ENCODE data around the gene CARMIL1.
A peak's percentile ranks its signal among the peaks of the same experiment; 100 is the strongest.
"Not testable (repeated sequence)": the region's sequence is repeated elsewhere in the genome, so short reads cannot be mapped to it uniquely, and the experiment has no call there.

Gene CARMIL1

GRCh38 chr6:25537349-25538018 lies 258.3 kb downstream of the CARMIL1 start:
- DNase-seq: no peak

- DNase-seq: no peak
Measured at GRCh38 chr6:25541228-25541627, 262.1 kb downstream of the CARMIL1 start.

- no peak for DNase-seq
Measured at GRCh38 chr6:25542984-25543910, 264.1 kb downstream of the CARMIL1 start.

- DNase-seq: no peak
Measured at GRCh38 chr6:25544833-25545232, 265.7 kb downstream of the CARMIL1 start.

GRCh38 chr6:25547797-25548196 lies 268.6 kb downstream of the CARMIL1 start:
- DNase-seq: no peak

- no peak for DNase-seq
Measured at GRCh38 chr6:25548451-25548850, 269.3 kb downstream of the CARMIL1 start.

GRCh38 chr6:25550631-25551030 lies 271.5 kb downstream of the CARMIL1 start:
- no peak for DNase-seq

GRCh38 chr6:25553502-25553901 lies 274.3 kb downstream of the CARMIL1 start:
- no peak for DNase-seq

- DNase-seq: no peak
Measured at GRCh38 chr6:25555188-25555587, 276.0 kb downstream of the CARMIL1 start.

GRCh38 chr6:25556516-25556915 lies 277.3 kb downstream of the CARMIL1 start:
- DNase-seq: peak; percentile 63

- DNase-seq: no peak
Measured at GRCh38 chr6:25558155-25558817, 279.1 kb downstream of the CARMIL1 start.

- no peak for DNase-seq
Measured at GRCh38 chr6:25560865-25561264, 281.7 kb downstream of the CARMIL1 start.

GRCh38 chr6:25564943-25565342 lies 285.8 kb downstream of the CARMIL1 start:
- no peak for DNase-seq

- DNase-seq: no peak
Measured at GRCh38 chr6:25570578-25570977, 291.4 kb downstream of the CARMIL1 start.

- no peak for DNase-seq
Measured at GRCh38 chr6:25576919-25577318, 297.7 kb downstream of the CARMIL1 start.

- no peak for DNase-seq
Measured at GRCh38 chr6:25578538-25578937, 299.4 kb downstream of the CARMIL1 start.

GRCh38 chr6:25579391-25579883 lies 300.3 kb downstream of the CARMIL1 start:
- no peak for DNase-seq

GRCh38 chr6:25579902-25580495 lies 300.8 kb downstream of the CARMIL1 start:
- DNase-seq: peak; percentile 7

GRCh38 chr6:25582101-25582500 lies 302.9 kb downstream of the CARMIL1 start:
- no peak for DNase-seq

- no peak for DNase-seq
Measured at GRCh38 chr6:25583099-25583498, 303.9 kb downstream of the CARMIL1 start.

GRCh38 chr6:25583906-25584305 lies 304.7 kb downstream of the CARMIL1 start:
- DNase-seq: no peak

- DNase-seq: no peak
Measured at GRCh38 chr6:25585225-25585624, 306.1 kb downstream of the CARMIL1 start.

- not testable (repeated sequence) for DNase-seq
Measured at GRCh38 chr6:25586119-25586518, 306.9 kb downstream of the CARMIL1 start.
